Caco-2 (cell line): ENCODE data around the gene DHRS13. TPM values are rescaled to one million over a fixed set of nuclear protein-coding genes. Genes with fewer than 3 reads are reported as not detected.

ENCODE experiments used
- BruUV-seq: library from RNA; stranded (reverse); fragments of 400-500 nt; replicated peaks from 2 replicates; lab custom pipeline; 2021; lab: Mats Ljungman, UMichigan
- CTCF ChIA-PET: fragments of 300-600 bp; sonication (Branson Sonifier 250); formaldehyde crosslinking; loops from one replicate; lab custom pipeline; 2022; ENCODE audit warnings: antibody characterized with exemption; lab: Charles Lee
- POLR2A ChIA-PET: fragments of 300-600 bp; sonication (Branson Sonifier 250); formaldehyde crosslinking; loops from one replicate; lab custom pipeline; 2022; ENCODE audit warnings: antibody characterized with exemption; lab: Charles Lee
- DNase-seq, 2 experiments: peaks; one replicate each; pipeline versions ENCODE4 v3.0.0 to v3.0.0-alpha.2; 2020 to 2022
- H3K27me3 ChIP-seq: replicated peaks from 2 replicates; pipeline ENCODE4 v1.6.0; 2011; ENCODE audit warnings: low read length; ENCODE audit not compliant: control insufficient read depth, insufficient read depth
- H3K36me3 ChIP-seq: 2 replicates; pipeline ENCODE4 v1.5.1; 2011; ENCODE audit warnings: low read length; ENCODE audit not compliant: control insufficient read depth, insufficient read depth
- H3K4me1 ChIP-seq: fragments of 250-450 bp; sonication (Bioruptor Pico); 2 replicates; pipeline ENCODE4 v1.5.1; 2020; ENCODE audit warnings: mild to moderate bottlenecking
- H3K4me3 ChIP-seq: 2 replicates; pipeline ENCODE4 v1.5.1; 2011; ENCODE audit warnings: low read depth, mild to moderate bottlenecking, control low read depth, low read length
- H3K9me3 ChIP-seq: fragments of 250-450 bp; sonication (Bioruptor Pico); 2 replicates; pipeline ENCODE4 v1.5.1; 2020; ENCODE audit warnings: mild to moderate bottlenecking, moderate library complexity
- H3K27ac Mint-ChIP-seq: one replicate; pipeline ENCODE4 v1.8.0; 2022; ENCODE audit warnings: mixed read lengths; ENCODE audit not compliant: unreplicated experiment
- H3K27me3 Mint-ChIP-seq: one replicate; pipeline ENCODE4 v1.8.0; 2022; ENCODE audit warnings: mixed read lengths; ENCODE audit not compliant: insufficient read depth, unreplicated experiment
- H3K36me3 Mint-ChIP-seq: one replicate; pipeline ENCODE4 v1.8.0; 2022; ENCODE audit warnings: mild to moderate bottlenecking, mixed read lengths; ENCODE audit not compliant: insufficient read depth, unreplicated experiment
- H3K4me1 Mint-ChIP-seq: one replicate; pipeline ENCODE4 v1.8.0; 2022; ENCODE audit warnings: low read depth, mixed read lengths; ENCODE audit not compliant: unreplicated experiment
- H3K4me3 Mint-ChIP-seq: one replicate; pipeline ENCODE4 v1.8.0; 2022; ENCODE audit warnings: mild to moderate bottlenecking, moderate library complexity, mixed read lengths; ENCODE audit not compliant: unreplicated experiment
- H3K9me3 Mint-ChIP-seq: one replicate; pipeline ENCODE4 v1.8.0; 2022; ENCODE audit warnings: mixed read lengths; ENCODE audit not compliant: unreplicated experiment
- intact Hi-C: fragments of 100-400 bp; cut with micrococcal nuclease; formaldehyde crosslinking; loops from one replicate; pipeline ENCODE4 v1.10.0; 2022; ENCODE audit not compliant: unreplicated experiment
- total RNA-seq: library from RNA; stranded (reverse); gene quantifications from 2 replicates; pipeline ENCODE4 v1.2.3, GENCODE V29; 2022
- TF ChIP-seq, protein P1 (sequence below), 2 experiments: fragments of 200-600 bp in 1 of 2; IDR thresholded peaks; 1 replicate in 1 of 2; 2 replicates in 1 of 2; pipeline versions ENCODE4 v1.5.1 to v1.8.0; 2011 to 2022; ENCODE audit warnings: antibody characterized with exemption in 1 of 2, control low read depth in 1 of 2, inconsistent platforms in 1 of 2, low read depth in 1 of 2, low read length in 1 of 2, mild to moderate bottlenecking in 1 of 2, moderate library complexity in 1 of 2; ENCODE audit not compliant: insufficient read depth in 1 of 2, severe bottlenecking in 1 of 2, unreplicated experiment in 1 of 2

DHRS13 gene
- total RNA-seq, 1 experiment from 2014 or later = 38.0 TPM

DNA sequence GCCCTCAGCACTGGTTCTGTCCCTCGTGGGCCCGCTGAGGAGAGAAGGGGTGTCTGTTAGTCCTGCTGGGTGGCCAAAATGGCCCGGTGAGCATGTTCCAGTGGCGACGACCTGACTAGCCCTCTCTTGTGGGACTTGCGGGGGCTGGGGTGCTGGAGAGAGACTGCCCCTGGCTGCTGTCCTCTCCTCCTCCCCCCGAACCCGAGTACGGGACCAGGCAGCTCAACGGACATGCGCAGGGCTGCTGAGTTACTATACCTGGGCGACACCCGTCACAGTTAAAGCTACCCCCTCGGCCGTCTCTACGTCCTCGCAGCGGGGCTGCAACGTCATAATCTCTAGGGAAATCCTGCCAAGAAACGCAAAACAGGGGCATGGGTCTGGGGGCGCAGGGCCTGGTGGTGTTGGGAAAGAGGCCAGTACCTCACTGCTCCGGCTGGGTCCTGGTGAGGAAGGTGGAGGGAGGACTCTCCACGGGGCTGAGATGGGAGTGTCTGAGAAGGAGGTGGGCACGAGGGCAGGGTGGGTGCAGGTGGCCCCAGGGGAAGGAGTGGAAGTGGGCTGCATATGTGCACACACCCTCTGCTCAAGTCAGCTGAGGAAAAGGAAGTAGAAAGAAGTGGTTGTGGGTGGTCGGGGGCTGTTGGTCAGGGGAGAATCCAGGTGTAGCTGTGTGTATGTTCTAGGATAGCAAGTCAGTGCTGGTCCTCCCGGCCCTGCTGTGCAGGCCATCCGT, 18.7 kb downstream of the DHRS13 start:
- H3K9me3 ChIP-seq = no peaks in the 10 kb centered on the region
- Mint-ChIP-seq H3K9me3 (no peaks in the 10 kb centered on the region), H3K27me3 (no peaks in the 10 kb centered on the region), H3K27ac (no peak overlapping the region), H3K4me1 (peaks cover 3% of the 10 kb centered on the region), H3K36me3 (peaks cover 28% of the 10 kb centered on the region), H3K4me3 (no peak overlapping the region)
- no peak for DNase-seq
- TF ChIP-seq, protein P1, sequence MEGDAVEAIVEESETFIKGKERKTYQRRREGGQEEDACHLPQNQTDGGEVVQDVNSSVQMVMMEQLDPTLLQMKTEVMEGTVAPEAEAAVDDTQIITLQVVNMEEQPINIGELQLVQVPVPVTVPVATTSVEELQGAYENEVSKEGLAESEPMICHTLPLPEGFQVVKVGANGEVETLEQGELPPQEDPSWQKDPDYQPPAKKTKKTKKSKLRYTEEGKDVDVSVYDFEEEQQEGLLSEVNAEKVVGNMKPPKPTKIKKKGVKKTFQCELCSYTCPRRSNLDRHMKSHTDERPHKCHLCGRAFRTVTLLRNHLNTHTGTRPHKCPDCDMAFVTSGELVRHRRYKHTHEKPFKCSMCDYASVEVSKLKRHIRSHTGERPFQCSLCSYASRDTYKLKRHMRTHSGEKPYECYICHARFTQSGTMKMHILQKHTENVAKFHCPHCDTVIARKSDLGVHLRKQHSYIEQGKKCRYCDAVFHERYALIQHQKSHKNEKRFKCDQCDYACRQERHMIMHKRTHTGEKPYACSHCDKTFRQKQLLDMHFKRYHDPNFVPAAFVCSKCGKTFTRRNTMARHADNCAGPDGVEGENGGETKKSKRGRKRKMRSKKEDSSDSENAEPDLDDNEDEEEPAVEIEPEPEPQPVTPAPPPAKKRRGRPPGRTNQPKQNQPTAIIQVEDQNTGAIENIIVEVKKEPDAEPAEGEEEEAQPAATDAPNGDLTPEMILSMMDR (IDR thresholded peaks at IDR 0.05; ENCODE audit: insufficient read depth in 1 of 2, low read depth in 1 of 2, low read length in 1 of 2, severe bottlenecking in 1 of 2, unreplicated experiment in 1 of 2) = no peak
- H3K36me3 ChIP-seq = peaks cover 8% of the 10 kb centered on the region
- no peak overlapping the region for H3K4me3 ChIP-seq
- CTCF ChIA-PET = interaction anchor here (0.6 kb wide), 1 partner anchor 296 kb away, joined by 3 read pairs; the partner anchor contains the start of gene MYO18A
- H3K4me1 ChIP-seq = no peaks in the 10 kb centered on the region
- POLR2A ChIA-PET = no interaction called here
- H3K27me3 ChIP-seq = no peaks in the 10 kb centered on the region
- intact Hi-C loops = no loop called here
- BruUV-seq = no TSS peak

DNA sequence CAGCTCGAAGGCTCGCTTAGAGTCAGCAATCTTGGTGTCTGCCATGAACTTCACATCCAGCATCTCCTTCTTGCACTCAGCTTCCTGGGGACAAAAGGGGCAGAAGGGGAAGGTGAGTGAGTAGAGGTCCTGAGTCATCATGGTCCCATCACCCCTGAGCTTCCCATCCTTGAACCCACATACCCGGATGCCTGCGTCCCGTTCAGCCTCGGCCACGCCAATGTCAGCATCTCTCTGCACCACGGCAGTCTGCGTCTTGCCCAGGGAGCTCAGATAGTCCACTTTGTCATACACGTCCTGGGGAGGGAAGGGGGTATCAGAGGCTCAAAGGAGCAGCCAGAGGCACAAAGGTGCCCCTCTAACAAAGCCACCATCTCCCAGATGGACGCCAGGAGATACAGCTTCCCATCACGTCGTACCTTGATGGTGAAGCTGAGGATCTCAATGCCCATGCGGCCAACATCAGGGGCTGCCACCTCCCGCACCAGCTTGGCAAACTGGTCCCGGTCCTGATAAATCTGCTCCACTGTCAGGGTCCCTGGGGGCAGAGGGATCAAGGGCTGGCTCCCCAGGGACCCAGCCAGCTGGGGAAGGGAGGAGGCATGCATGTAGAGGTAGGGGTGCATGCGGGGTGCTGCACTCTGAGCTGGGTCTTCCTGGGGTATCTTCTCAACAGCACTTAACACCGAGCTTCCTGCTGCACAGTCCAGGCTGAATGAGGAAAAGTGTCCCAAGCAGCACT, 20.6 kb downstream of the DHRS13 start:
- Histone ChIP-seq H3K4me1 (no peaks in the 10 kb centered on the region), H3K9me3 (no peaks in the 10 kb centered on the region), H3K27me3 (no peaks in the 10 kb centered on the region), H3K36me3 (peaks cover 8% of the 10 kb centered on the region), H3K4me3 (no peak overlapping the region)
- H3K9me3 Mint-ChIP-seq = no peaks in the 10 kb centered on the region
- no peak for DNase-seq
- POLR2A ChIA-PET = no interaction called here
- intact Hi-C loops = no loop called here
- no peak overlapping the region for H3K27ac Mint-ChIP-seq
- H3K4me3 Mint-ChIP-seq = no peak overlapping the region
- no peaks in the 10 kb centered on the region for H3K27me3 Mint-ChIP-seq
- BruUV-seq = no TSS peak
- peaks cover 34% of the 10 kb centered on the region for H3K36me3 Mint-ChIP-seq
- TF ChIP-seq, protein P1 (IDR thresholded peaks at IDR 0.05; ENCODE audit: insufficient read depth in 1 of 2, low read depth in 1 of 2, low read length in 1 of 2, severe bottlenecking in 1 of 2, unreplicated experiment in 1 of 2) = no peak
- CTCF ChIA-PET = interaction anchor here (1.0 to 4.8 kb wide), 2 partner anchors 119 to 133 kb away, joined by 4 to 70 read pairs; no protein-coding TSS in a partner anchor
- H3K4me1 Mint-ChIP-seq = peaks cover 7% of the 10 kb centered on the region

DNA sequence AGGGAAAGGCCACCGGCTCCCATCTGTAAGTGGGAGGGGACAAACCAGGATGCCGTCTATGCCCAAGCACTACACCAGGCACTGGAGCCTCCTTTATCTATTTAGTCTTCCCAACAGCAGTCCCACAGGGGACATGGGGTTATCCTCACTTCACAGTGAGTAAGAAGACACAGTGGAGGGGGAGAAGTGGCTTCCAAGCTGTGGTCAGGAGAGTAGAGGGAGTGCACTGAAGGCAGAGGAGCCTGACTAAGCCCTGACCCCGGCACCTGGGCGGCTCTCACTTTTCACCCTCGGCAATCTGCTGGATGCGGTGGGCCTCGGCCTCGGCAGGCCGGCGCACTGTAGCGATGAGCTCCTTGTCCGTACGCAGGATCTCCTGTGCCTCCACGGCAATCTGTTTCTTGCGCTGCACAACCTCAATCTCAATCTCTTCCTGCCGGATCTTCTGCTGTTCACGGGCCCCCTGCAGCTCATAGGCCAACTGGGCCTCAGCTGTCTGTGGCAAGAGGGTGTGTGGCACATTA, 21.3 kb downstream of the DHRS13 start:
- Mint-ChIP-seq H3K27ac (no peak overlapping the region), H3K36me3 (peaks cover 34% of the 10 kb centered on the region), H3K27me3 (no peaks in the 10 kb centered on the region), H3K4me3 (no peak overlapping the region), H3K9me3 (no peaks in the 10 kb centered on the region), H3K4me1 (peaks cover 7% of the 10 kb centered on the region)
- no peak for DNase-seq
- ChIA-PET POLR2A (no interaction called here), CTCF (interaction anchor here (4.8 kb wide), 1 partner anchor 118 kb away, joined by 70 read pairs; no protein-coding TSS in a partner anchor)
- BruUV-seq = TSS peak; percentile 17
- TF ChIP-seq, protein P1 (IDR thresholded peaks at IDR 0.05; ENCODE audit: insufficient read depth in 1 of 2, low read depth in 1 of 2, low read length in 1 of 2, severe bottlenecking in 1 of 2, unreplicated experiment in 1 of 2) = no peak
- intact Hi-C loops = no loop called here
- no peaks in the 10 kb centered on the region for H3K9me3 ChIP-seq
- no peaks in the 10 kb centered on the region for H3K4me1 ChIP-seq
- peaks cover 8% of the 10 kb centered on the region for H3K36me3 ChIP-seq
- no peak overlapping the region for H3K4me3 ChIP-seq
- H3K27me3 ChIP-seq = no peaks in the 10 kb centered on the region
